GM12878 (cell line): ENCODE results near the gene TESMIN. TPM values are rescaled to one million over a fixed set of nuclear protein-coding genes. Genes with fewer than 3 reads are reported as not detected.

Experiments
- ATAC-seq: fragments of 200-7000 bp; cut with Tn5 transposase; 3 replicates; pipeline ENCODE4 v1.9.1; 2020; ENCODE audit warnings: mild to moderate bottlenecking, moderate library complexity
- BruUV-seq: library from RNA; stranded (reverse); fragments of 400-500 nt; replicated peaks from 2 replicates; lab custom pipeline; 2021; lab: Mats Ljungman, UMichigan
- CTCF ChIA-PET: fragments of 300-600 bp; sonication (Branson Sonifier 250); formaldehyde crosslinking; extraction: SDS; loops from one replicate; lab custom pipeline; 2021; ENCODE audit warnings: inconsistent platforms; lab: Yijun Ruan, JAX
- POLR2A ChIA-PET: fragments of 350-600 bp; formaldehyde crosslinking; extraction: SDS; loops from one replicate; lab custom pipeline; 2021; ENCODE audit warnings: inconsistent platforms; lab: Charles Lee
- RAD21 ChIA-PET: fragments of 300-600 bp; sonication (Branson Sonifier 250); formaldehyde crosslinking; loops from one replicate; lab custom pipeline; 2023; ENCODE audit warnings: antibody characterized with exemption; ENCODE audit not compliant: unreplicated experiment; lab: Charles Lee
- SMC1A ChIA-PET: fragments of 300-600 bp; sonication (Branson Sonifier 250); formaldehyde crosslinking; loops from one replicate; lab custom pipeline; 2023; ENCODE audit not compliant: unreplicated experiment, uncharacterized antibody; lab: Charles Lee
- DNase-seq: peaks from one replicate; pipeline ENCODE4 v3.0.0-alpha.2; 2011; ENCODE audit warnings: low read depth, low spot score
- FAIRE-seq: peaks from 3 replicates; lab custom pipeline; 2011; peaks lifted over from hg19 to GRCh38; lab: Jason Lieb, UNC
- H2AFZ ChIP-seq: 2 replicates; pipeline ENCODE4 v1.6.0; 2011; ENCODE audit warnings: low read depth, low read length, control low read depth; ENCODE audit not compliant: control insufficient read depth
- H3K27ac ChIP-seq: 2 replicates; pipeline ENCODE4 v1.5.1; 2011; ENCODE audit warnings: control low read depth; ENCODE audit not compliant: control insufficient read depth, insufficient read depth
- H3K27me3 ChIP-seq, 2 experiments: replicated peaks in 1 of 2; 2 replicates each; pipeline versions ENCODE4 v1.6.0 to v1.6.1; 2011; ENCODE audit warnings: low read length in 1 of 2; ENCODE audit not compliant: control insufficient read depth in 2 of 2, insufficient read depth in 2 of 2
- H3K36me3 ChIP-seq, 2 experiments: 2 replicates each; pipeline ENCODE4 v1.5.1; 2011; ENCODE audit warnings: low read length in 1 of 2; ENCODE audit not compliant: control insufficient read depth in 2 of 2, insufficient read depth in 2 of 2
- H3K4me1 ChIP-seq: 2 replicates; pipeline ENCODE4 v1.6.1; 2011; ENCODE audit warnings: mild to moderate bottlenecking, low read length, moderate library complexity, mixed read lengths; ENCODE audit not compliant: control insufficient read depth, insufficient read depth
- H3K4me2 ChIP-seq: 2 replicates; pipeline ENCODE4 v1.6.0; 2011; ENCODE audit warnings: control low read depth; ENCODE audit not compliant: control insufficient read depth, insufficient read depth
- H3K4me3 ChIP-seq: fragments of 200-600 bp; sonication (generic); 2 replicates; pipeline ENCODE4 v1.5.1; 2016
- H3K79me2 ChIP-seq: 2 replicates; pipeline ENCODE4 v1.6.0; 2011; ENCODE audit warnings: low read length; ENCODE audit not compliant: control insufficient read depth, insufficient read depth
- H3K9ac ChIP-seq: 2 replicates; pipeline ENCODE4 v1.8.0; 2011; ENCODE audit warnings: low read length, control low read depth, mixed read lengths; ENCODE audit not compliant: control insufficient read depth, insufficient read depth
- H3K9me3 ChIP-seq: replicated peaks from 3 replicates; pipeline ENCODE4 v1.5.1; 2011; ENCODE audit warnings: mild to moderate bottlenecking, low read length; ENCODE audit not compliant: control insufficient read depth, insufficient read depth
- H4K20me1 ChIP-seq: 2 replicates; pipeline ENCODE4 v1.6.0; 2011; ENCODE audit not compliant: control insufficient read depth, insufficient read depth
- CTCF ChIP-seq, 3 experiments: IDR thresholded peaks in 2 of 3; conservative IDR thresholded peaks in 1 of 3; 2 replicates each; pipeline ENCODE4 v1.5.1; 2011; ENCODE audit warnings: low read depth in 3 of 3, low read length in 3 of 3, mild to moderate bottlenecking in 3 of 3, control low read depth in 2 of 3, moderate library complexity in 2 of 3, inconsistent platforms in 1 of 3, mixed read lengths in 1 of 3; ENCODE audit not compliant: control insufficient read depth in 2 of 3, insufficient read depth in 1 of 3; ENCODE audit errors: extremely low read depth in 1 of 3
- FOXK2 ChIP-seq: fragments of 450-650 bp; IDR thresholded peaks from 2 replicates; pipeline ENCODE4 v1.6.1; 2017; ENCODE audit warnings: mild to moderate bottlenecking, moderate library complexity
- NKRF ChIP-seq: fragments of 450-650 bp; conservative IDR thresholded peaks from 2 replicates; pipeline ENCODE4 v1.6.1; 2017; ENCODE audit warnings: mild to moderate bottlenecking, moderate library complexity
- PRDM15 ChIP-seq: fragments of 450-650 bp; formaldehyde crosslinking; IDR thresholded peaks from 2 replicates; pipeline ENCODE4 v1.4.0; 2020; ENCODE audit warnings: mild to moderate bottlenecking, moderate library complexity
- RAD21 ChIP-seq: IDR thresholded peaks from 2 replicates; pipeline ENCODE4 v1.6.1; 2011; ENCODE audit warnings: mild to moderate bottlenecking, low read depth, low read length, moderate library complexity; ENCODE audit not compliant: insufficient read depth
- RB1 ChIP-seq: fragments of 450-650 bp; formaldehyde crosslinking; IDR thresholded peaks from 2 replicates; pipeline ENCODE4 v1.6.1; 2017; ENCODE audit warnings: mild to moderate bottlenecking, borderline replicate concordance
- SMAD1 ChIP-seq: fragments of 450-650 bp; IDR thresholded peaks from 2 replicates; pipeline ENCODE4 v1.6.1; 2018; ENCODE audit warnings: mild to moderate bottlenecking, low read depth; ENCODE audit not compliant: partially characterized antibody
- WGBS: methylation state at CpG from one replicate; pipeline ENCODE4 v1.1.6; 2016; ENCODE audit warnings: low lambda C conversion rate; ENCODE audit not compliant: insufficient replicate concordance, insufficient coverage; ENCODE audit errors: missing lambda C conversion rate; 5-methylcytosine and 5-hydroxymethylcytosine counted together
- in situ Hi-C: fragments of 300-500 bp; cut with MboI; formaldehyde crosslinking; loops from 9 replicates; pipeline ENCODE4 v1.14.3; 2018; ENCODE audit warnings: mixed read lengths
- intact Hi-C: fragments of 100-400 bp; cut with micrococcal nuclease; formaldehyde crosslinking; loops from one replicate; pipeline ENCODE4 v1.14.2; 2022; ENCODE audit not compliant: unreplicated experiment
- polyA plus RNA-seq, 11 experiments: library from polyadenylated mRNA; depleted of rRNA in 4 of 11; unstranded in 6 of 11; stranded (reverse) in 5 of 11; fragments of >200 nt; fragmentation: Nextera tagmentation in 4 of 11; fragmentation: Illumina TruSeq in 1 of 11; extraction: Ambion mirVana in 4 of 11; extraction: Trizol in 1 of 11; gene quantifications; 1 replicate in 1 of 11; 2 replicates in 10 of 11; pipeline versions ENCODE4 v1.2.1 to v1.2.3, GENCODE V29; 2011 to 2016; ENCODE audit warnings: inconsistent platforms in 2 of 11, missing spikeins in 2 of 11, low read depth in 1 of 11
- total RNA-seq, 4 experiments: library from RNA; depleted of rRNA in 3 of 4; stranded (reverse); fragments of >200 nt in 3 of 4; fragmentation: Illumina TruSeq in 1 of 4; extraction: Trizol in 1 of 4; gene quantifications; 2 replicates each; pipeline versions ENCODE4 v1.2.1 to v1.2.3, GENCODE V29; 2013 to 2021

Gene TESMIN
- total and polyA plus RNA-seq, 10 of the 15 experiments (the other 5 are each of a cell fraction or from before 2014, with no cell fraction given) = 0.31 to 3.4 (median 1.2) TPM; not detected in 1

- RAD21 ChIA-PET = no interaction called here
- H3K4me3 ChIP-seq = no peak overlapping the region
- H3K27ac ChIP-seq = no peak overlapping the region
- SMC1A ChIA-PET = no interaction called here
- no peaks in the 10 kb centered on the region for H3K9me3 ChIP-seq
- H3K36me3 ChIP-seq = no peaks in the 10 kb centered on the region
- ATAC-seq (no peak), DNase-seq (no peak), FAIRE-seq (no peak)
- no peaks in the 10 kb centered on the region for H3K79me2 ChIP-seq
- WGBS = 51% methylated on average over 18 of the region's 18 CpGs
- H3K9ac ChIP-seq = no peak overlapping the region
- CTCF ChIA-PET = no interaction called here
- no TSS peak for BruUV-seq
- POLR2A ChIA-PET = interaction anchor here (0.6 kb wide), 1 partner anchor 20 kb away, joined by 7 read pairs; no protein-coding TSS in a partner anchor
- peaks cover 11 to 24% of the 10 kb centered on the region in 2 experiments for H3K27me3 ChIP-seq
- H2AFZ ChIP-seq = no peak overlapping the region
- no peak overlapping the region for H3K4me2 ChIP-seq
- H4K20me1 ChIP-seq = no peaks in the 10 kb centered on the region
- intact Hi-C loops = no loop called here
- in situ Hi-C loops = no loop called here
- H3K4me1 ChIP-seq = no peaks in the 10 kb centered on the region
- TF ChIP-seq NKRF = no peak
- no peak for TF ChIP-seq FOXK2
- no peak for TF ChIP-seq PRDM15 (CRISPR knock-in tag)
- TF ChIP-seq RB1 = no peak
- TF ChIP-seq RAD21 = no peak
- TF ChIP-seq CTCF (IDR thresholded peaks at IDR 0.05 in 2 of 3, conservative IDR thresholded peaks at IDR 0.05 in 1 of 3; ENCODE audit: control insufficient read depth in 2 of 3, extremely low read depth in 1 of 3, insufficient read depth in 1 of 3, low read depth in 3 of 3, low read length in 3 of 3) = no peak
- TF ChIP-seq SMAD1 = no peak
These were observed 65.5 kb downstream of the TESMIN start for GRCh38 chr11:68685656-68686380.
